HG02571 (cell line): ENCODE results near the gene PALM2AKAP2.

Source experiments
- ATAC-seq: cut with Tn5 transposase; IDR thresholded peaks from one replicate; pipeline ENCODE4 v1.9.1; 2021; ENCODE audit warnings: mild to moderate bottlenecking, moderate library complexity; ENCODE audit not compliant: unreplicated experiment

Gene PALM2AKAP2

DNA sequence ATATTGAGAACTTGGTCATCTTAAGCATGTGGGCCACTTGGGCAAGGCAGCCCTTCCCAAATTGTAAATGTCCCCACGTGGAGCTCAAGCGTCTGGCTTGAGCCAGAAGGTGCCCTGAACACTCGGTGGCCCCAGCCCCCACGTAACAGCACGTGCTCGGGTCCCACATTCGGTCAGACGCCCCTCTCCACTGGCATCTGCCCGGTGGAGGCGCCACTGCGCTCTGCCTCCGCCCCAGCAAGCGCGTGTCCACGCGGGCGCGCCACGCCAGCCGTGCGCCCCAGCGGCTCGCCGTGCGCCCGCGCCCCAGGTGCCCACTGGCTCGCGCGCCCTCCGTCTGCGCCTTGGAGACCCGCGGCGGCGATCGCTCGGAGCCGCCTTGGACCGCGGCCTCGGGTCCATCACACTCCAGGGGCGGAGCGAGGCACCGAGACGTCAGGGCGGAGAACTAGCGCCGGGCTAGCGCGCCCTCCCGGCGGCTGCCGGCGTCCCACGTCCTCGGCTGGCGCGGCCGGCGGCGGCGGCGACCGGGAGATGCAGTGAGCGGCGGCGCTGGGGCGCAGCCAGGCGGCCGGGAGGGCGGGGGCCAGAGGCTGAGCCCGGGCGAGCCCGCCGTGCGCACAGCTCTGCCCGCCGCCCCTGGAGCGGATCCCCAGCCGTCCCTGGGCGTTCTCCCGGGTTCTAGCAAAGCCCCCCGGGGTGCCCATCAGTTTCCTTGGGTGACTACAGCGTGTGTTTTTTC, at the start of gene PALM2AKAP2:
PALM2AKAP2 (plus strand) TSS at position 488 of the 742 bp plus-strand sequence. CDS start 291 bp downstream, outside the sequence.
- no peak for ATAC-seq

DNA sequence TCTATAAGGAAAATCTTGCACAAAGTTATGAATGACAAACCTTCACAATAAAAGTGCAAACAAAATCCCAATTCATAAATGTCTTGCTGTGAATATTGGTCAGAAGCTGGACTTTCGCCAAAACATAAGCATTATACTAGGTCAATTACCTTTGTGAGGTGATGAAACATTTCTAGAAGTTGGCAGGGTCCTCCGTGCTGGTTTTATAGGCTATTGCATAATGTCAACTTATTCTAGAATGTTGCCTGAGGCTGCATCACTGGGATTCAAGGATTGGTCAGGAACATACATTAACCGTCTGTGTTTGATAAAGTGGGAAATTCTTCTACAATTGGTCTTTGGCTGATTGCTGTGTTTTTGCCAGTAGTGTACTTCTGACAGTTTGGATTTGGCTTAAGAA, 49.8 kb upstream of the PALM2AKAP2 start:
- ATAC-seq: no peak

DNA sequence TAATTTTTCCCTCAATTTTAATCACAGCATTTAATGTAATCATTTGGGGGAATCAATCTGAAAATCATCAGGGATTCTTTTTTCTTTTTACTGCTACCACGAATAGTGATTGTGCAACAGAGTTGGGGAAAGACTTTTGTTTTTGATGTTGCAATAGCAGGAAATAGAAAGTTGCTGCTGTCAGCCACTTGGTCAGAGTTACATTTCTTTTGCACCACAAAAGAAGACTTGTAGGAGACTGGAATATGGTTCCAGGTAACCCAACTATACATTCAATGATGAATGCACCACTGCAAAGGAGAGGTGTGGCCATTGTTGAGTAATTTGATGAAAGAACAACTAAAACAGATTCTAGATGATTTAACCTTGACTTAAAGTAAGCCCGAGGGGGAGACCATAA, 46.3 kb upstream of the PALM2AKAP2 start:
- no peak for ATAC-seq

DNA sequence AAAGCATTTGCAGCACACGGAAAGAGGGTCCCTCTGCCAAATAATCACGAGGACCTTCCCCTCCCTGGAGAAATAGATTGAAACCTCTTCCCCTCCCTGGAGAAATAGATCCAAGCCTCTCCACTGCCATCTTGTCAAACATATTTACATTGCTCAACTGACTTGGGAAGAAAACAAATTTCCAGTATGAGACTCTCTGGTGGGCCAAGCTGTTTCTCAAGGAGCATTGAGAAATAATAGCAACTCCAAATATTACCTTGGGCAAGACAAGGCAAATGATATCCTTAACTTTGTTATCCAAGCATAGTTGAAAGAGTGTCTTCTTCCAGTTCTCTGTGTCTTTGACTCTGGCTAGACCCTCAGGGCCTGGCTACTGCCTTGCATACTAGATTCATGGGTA, 45.2 kb upstream of the PALM2AKAP2 start:
- ATAC-seq: no peak

DNA sequence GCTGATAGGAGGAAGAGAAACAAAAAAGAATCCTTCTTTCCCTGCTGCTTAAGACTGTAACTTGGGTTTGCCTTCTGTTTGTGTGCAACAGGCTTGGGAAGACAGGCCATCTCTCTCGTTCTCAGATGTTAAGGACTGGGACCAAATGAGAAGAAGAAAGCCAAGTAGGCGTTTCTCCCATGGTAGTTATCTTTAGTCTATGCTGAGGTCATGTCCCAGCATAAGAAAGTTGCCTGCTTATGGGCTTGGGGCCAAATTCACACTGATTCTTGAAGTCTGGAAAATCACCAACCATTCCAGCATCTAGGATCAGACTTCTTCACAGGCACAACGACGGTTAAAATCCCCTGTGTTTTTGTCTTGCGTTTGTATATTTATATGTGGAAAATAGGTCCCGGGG, 44.2 kb upstream of the PALM2AKAP2 start:
- no peak for ATAC-seq

DNA sequence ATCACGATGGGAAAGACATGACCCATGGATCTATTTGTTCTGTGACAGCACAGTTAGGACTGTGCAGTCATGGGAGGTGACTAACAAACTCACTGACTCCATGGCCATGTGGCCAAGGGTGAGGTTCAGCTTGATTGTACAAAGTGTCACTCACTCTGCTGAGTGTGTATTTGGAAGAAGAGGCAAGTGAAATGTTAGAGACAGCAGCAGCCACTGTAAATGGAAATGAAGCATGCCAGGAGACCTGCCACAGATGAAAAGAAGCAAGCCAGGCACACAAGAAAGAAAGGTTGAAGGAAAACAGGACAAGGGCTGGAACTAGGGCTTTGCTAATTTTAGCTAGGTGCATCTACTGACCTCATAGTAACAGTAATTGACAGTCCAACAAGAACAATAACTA, 42.7 kb upstream of the PALM2AKAP2 start:
- ATAC-seq: no peak

DNA sequence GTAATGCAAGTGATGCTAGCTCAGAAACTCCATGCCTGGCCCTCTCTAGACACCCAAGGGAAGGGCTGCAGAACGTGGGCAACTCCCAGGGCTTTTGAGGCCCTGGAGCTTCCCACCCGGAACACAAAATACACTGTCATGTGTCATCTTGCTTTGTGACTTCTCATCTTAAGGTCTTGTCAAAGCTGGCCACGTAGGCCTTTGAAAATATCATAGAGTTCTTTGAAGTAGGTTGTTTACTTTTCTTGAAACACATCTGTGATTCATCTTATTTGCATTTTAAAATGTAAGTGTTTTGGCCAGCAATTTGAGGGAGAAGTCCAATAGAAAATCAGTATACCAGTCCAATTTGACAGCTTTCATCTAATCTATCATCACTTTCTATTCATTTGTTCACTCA, 40.2 kb upstream of the PALM2AKAP2 start:
- ATAC-seq: no peak

DNA sequence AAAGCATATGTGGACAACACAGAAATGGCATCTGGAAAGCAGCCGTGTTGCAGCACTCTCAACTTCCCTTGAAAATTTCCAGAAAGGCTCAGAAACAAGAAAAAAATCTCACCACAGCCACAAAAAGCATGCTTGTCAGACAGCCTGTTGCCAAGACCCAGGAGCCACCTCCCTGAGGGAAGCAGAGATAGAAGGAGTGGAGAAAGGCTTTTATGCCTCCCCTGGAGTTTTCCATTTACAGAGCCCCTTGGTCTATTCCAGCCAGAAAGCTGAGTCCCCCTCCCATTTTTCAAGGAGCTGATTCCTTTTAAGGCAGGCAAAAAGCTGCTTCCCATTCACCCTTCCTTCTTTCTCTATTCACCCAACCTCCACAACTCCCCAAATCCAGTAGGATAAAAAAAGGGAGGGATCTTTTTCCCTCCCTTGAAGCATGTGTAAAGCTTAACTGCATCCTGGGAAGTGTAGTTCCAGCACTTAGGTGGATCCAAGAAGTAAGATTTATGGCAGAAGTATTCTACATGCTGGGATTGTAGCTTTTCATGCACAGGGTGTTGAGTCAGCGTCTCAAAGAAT, 37.1 kb upstream of the PALM2AKAP2 start:
- ATAC-seq: no peak

DNA sequence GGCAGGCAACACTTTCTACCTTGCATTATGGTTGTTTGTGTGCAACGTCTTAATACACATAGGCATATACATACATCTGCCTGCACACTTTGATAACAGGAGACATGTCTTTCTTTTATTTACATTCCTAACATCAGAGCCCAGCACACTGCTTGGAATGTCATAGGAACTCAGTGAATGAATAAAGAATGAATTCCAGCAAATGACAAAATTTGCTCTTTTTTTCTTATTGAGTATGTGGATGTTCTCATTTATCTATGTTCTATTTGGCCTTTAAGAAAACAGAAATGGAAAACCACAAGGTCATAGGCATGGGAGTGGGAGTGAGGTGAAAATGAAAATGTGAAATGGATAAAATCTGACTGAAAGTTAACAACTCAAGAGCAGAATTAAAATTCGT, 36.3 kb upstream of the PALM2AKAP2 start:
- no peak for ATAC-seq

DNA sequence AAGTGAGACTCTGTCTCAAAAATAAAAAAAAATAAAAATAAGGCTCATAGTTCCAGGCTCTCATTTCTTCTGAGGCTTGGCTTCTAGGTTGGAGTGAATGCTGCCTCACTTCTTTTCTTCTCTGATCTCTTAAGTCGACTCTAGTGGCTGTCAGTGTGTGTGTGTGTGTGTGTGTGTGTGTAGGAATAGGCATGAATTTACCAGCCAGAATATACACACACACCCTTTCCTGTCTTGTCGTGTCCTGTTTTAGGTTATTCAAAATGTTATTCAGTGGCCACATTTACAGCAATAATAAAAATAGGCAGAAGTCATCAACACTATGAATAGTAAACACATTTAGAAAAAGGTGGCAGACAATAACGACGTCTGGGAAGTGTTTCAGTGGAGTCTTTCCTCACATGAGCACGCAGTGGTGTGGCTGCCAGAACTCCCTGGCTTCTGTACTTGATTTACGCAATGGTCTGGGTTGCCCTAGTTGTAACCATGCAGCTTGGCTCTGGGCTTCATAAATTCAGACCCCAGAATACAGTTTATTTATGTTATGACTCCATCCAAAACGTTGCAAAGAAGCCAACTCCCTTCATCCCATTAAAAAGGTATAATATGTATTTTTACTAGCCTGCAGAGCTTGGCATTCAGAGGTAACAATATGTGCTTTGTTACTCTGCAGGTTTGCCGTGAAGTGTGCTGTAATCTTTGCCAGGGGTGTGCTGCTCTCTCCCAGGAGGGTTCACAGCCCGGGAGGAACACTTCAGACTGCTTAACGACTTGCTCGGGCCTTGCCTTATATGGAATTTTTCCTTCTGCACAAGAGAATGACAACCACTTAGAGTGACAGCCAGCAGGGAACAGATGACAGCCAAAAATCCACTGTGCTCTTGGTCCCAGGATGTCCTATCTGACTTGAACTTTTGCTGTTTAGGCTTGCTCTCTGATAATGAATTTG, 34.4 kb upstream of the PALM2AKAP2 start:
- ATAC-seq: no peak

DNA sequence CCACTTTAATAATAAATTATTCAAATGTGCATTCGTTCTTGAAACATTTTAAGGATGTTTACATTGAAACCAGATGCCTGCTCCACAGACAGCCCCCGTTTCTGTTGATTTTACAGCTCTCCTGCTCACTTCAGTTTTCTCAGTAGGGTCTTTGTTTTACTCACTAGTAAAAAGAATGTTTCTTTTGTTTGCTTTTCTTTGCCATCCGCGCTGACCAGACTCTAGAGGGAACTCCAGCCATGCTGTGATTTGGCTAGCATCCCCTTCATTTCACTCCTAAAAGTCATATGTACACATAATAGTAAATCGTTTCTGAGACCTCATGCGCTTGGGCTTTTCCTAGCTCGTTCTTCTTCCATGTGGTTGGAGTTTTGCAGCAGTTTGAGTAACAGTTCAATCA, 28.7 kb upstream of the PALM2AKAP2 start:
- ATAC-seq: no peak

DNA sequence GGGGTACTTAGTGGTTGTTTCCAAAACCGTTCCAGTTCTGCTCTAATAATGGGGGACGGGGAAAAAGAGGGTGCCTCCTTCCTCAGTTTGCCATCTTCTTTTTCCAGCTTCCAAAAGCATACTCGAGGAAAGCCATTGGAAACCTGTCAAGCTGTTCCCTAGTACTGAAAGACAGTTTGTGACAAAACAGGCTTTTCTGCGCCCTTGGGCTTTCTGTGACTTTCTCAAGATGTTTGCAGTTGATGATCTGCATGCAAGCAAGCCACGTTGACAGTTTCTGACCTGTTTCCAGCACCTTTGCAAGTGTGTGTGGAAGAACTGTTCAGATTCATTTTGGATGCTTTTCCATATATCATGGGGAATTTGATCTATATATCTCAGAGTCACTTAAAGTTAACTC, 26.7 kb upstream of the PALM2AKAP2 start:
- no peak for ATAC-seq

DNA sequence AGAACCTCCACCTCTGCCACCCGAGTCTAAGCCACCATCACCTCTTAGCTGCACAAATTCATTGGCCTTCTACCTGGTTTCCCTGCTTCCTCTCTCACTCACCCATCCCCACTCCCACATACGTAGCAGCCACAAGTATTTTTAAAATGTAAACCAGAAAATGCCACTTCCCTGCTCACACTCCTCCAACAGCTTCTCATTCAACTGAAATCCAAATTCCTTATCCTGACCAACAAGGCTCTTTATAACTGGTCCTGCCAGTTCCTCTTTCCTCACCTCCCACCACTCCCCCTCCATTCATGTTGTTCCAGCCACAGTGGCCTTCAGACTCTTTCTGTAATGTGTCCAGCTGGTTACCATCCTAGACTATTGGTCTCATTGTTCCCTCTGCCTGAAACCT, 25.0 kb upstream of the PALM2AKAP2 start:
- ATAC-seq: no peak

DNA sequence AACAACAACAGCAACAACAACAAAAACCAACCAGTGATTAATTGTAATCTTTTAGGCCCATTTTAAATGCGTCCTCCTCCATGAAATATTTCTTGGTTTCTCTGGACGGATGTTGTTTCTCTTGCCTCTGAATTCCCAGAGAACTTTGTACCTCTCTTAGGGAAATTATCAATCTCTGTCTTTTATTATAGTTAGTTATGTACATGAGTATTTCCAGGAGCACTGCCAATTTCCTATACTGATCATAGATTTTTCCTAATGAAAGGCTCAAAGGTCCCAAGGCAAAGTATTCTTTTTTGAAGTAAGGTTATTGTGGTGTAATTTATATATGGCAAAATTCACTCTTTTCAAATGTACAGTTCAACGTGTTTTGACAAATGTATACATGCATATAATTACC, 20.4 kb upstream of the PALM2AKAP2 start:
- ATAC-seq: no peak

DNA sequence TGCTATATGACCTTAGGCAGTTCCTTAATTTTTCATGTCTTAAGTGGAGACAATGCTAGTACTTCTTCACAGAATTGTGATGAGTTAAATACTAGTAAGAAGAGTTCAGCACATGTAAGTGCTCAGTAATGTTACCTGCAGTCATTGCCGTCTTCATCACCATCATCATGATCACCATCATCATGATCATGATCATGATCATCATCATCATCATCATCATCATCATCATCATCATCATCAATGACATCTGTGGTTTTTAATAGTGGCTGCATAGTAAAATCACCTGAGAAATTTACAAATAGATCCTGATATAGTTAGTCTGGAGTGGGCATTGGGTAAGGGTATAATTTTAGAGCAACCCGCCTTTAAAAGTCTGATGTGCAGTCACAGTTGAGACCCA, 14.7 kb upstream of the PALM2AKAP2 start:
- no peak for ATAC-seq

DNA sequence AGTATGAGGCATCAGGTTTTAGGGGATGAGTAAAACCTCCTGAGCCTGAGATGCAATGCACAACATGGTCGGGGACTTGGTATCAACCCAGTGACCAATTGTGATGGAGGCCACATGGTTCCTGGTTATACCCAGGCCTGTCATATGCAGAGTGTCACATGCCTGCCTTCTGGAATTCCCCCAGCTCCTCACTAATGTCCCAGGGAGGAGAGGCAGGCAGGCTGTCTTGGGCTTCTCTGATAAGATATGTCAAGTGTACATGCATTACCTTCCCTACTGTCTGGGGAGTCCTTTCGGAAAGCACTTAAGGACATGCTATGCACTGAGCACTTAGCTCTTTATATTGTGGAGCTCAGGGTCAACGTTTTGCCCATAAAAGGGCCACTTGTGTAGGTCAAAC, 14.2 kb upstream of the PALM2AKAP2 start:
- no peak for ATAC-seq

DNA sequence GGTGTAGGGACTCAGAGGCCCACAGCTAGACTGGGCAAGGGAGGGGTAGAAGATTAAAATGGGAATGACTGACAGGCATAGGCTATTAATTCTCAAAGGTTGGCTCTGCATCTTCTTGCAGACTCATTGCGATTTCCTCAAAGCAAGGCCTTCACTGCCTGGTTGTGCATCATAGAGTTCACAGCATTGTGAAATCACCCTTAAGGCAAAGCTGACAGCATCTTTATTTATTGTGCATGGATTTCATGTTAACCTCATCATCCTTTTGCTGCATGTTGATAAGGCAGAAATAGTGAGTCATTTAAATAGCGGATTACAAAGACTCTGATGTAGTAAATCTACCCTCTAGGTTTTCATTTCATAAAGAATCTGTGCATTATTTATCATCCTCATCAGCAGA, 13.6 kb upstream of the PALM2AKAP2 start:
- ATAC-seq: no peak

DNA sequence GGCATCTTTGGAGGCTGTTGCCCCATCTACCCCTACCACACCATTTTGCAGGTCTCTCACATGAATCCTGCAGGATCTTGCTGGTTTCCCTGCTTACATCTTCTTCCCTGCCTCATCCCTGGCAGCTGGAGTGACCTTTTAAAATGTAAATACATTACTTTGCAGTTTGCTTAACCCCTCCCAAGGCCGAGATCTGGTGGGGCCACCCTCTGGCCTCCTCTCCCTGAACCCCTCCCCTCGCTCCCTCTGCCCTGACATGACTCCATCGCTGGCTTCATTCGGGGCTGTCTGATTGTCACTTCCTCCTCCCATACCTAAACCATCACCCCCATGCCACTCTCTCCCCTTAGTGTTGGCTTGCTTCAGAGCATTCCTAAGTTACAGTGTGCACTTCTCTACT, 12.6 kb upstream of the PALM2AKAP2 start:
- ATAC-seq: no peak

DNA sequence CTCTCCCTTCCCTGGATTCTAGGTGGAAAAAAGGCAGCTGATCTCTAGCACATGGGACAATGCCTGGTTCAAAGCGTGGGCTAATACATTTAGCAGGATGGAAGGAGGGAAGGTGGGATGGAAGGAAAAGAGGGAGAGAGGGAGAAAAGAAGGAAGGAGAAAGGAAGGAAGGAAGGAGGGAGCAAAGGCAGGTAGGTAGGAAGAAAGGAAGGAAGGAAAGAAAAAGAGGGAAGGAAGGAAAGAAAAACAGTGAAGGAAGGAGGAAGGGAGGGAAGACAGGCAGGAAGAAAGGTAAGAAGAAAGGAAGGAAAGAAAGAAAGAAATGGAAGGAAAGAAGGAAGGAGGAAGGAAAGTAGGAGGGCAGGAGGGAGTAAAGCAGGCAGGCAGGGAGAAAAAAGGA, 12.2 kb upstream of the PALM2AKAP2 start:
- ATAC-seq: no peak

DNA sequence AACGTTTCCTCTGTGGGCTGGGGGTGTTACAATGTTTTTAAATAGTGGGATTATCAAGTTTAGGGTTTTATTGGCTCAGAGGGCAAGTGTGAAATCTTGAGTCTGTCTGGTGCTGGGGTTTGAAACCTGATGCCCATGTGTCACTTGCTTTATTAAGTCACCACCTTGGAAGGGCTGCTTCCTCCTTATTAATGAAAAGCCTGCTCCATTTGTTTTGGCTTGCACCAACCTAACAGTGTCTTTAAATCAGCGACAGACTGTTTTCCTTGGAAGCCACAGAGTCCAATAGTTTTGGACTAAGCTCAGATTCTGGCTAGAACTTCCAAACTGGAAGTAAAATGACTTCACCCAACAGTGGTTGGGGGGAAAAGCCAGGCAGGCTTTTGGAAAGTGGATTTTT, 10.7 kb upstream of the PALM2AKAP2 start:
- no peak for ATAC-seq

DNA sequence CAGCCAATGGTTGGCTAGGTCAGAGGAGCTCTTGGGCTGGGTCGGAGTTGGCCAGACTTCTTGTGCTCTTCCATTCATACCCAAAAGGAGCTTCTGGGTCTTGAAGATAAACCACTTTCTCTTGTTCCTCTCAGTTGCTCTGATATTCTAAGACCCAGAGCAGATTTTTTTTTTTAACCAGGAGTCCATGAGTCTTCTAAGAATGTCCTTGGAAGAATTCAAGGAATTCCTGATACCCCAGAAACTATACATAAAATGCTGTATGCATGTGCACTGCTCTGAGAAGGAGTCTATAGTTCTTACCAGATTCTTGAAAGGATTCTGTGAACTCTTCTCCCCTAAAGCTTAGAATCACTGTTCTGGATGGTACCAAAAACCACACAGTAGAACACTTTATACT, 9.9 kb upstream of the PALM2AKAP2 start:
- ATAC-seq: no peak

DNA sequence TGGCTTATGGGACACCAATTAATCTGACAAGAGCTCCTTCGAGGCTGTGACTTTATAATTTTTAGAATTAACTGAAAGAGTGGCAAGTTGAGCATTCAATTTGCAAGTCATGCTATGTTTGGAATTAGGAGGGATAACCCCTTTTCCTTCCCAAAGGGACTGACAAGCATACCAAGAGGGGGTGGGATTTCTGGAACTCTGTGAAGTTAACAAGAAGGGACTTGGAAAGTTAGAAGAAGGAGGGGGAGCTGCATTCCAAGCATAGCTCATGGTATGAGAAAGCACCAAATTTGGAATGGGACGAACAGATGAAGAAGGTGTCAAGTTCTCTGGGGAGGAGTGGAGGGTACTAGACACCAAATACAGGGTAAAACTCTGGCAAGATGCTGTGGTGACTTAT, 8.9 kb upstream of the PALM2AKAP2 start:
- ATAC-seq: no peak
